Endothelial cell (in vitro differentiated cells): ENCODE measurements around the gene TMEM179B. TPM values are rescaled to one million over a fixed set of nuclear protein-coding genes. Genes with fewer than 3 reads are reported as not detected.
A peak's percentile ranks its signal among the peaks of the same experiment; 100 is the strongest.

ENCODE experiments used
- DNase-seq: peaks from one replicate; pipeline ENCODE4 v3.0.0; 2021; ENCODE audit warnings: low spot score
- H3K27ac Mint-ChIP-seq: one replicate; pipeline ENCODE4 v1.8.0; 2021; ENCODE audit warnings: mixed read lengths, inconsistent platforms; ENCODE audit not compliant: unreplicated experiment
- H3K27me3 Mint-ChIP-seq: one replicate; pipeline ENCODE4 v1.8.0; 2021; ENCODE audit warnings: mild to moderate bottlenecking, moderate library complexity, mixed read lengths, inconsistent platforms; ENCODE audit not compliant: unreplicated experiment
- H3K36me3 Mint-ChIP-seq: one replicate; pipeline ENCODE4 v1.8.0; 2021; ENCODE audit warnings: mild to moderate bottlenecking, low read depth, mixed read lengths, inconsistent platforms; ENCODE audit not compliant: unreplicated experiment
- H3K4me1 Mint-ChIP-seq: one replicate; pipeline ENCODE4 v1.8.0; 2021; ENCODE audit warnings: mild to moderate bottlenecking, mixed read lengths, inconsistent platforms; ENCODE audit not compliant: unreplicated experiment
- H3K4me3 Mint-ChIP-seq: one replicate; pipeline ENCODE4 v1.8.0; 2021; ENCODE audit warnings: mild to moderate bottlenecking, mixed read lengths, inconsistent platforms; ENCODE audit not compliant: unreplicated experiment
- H3K9me3 Mint-ChIP-seq: one replicate; pipeline ENCODE4 v1.8.0; 2021; ENCODE audit warnings: mixed read lengths, inconsistent platforms; ENCODE audit not compliant: unreplicated experiment
- microRNA-seq: library from miRNA; unstranded; fragments of <30 nt; microRNA quantifications from one replicate; pipeline ENCODE4, GENCODE V29; 2020; ENCODE audit not compliant: unreplicated experiment
- total RNA-seq: library from RNA; stranded (reverse); fragmentation: NEBNext Ultra II Directional; extraction: Animal tissue kit (Norgen Biotek cat#: 25700); gene quantifications from one replicate; pipeline ENCODE4 v1.2.1, GENCODE V29; 2021; ENCODE audit not compliant: unreplicated experiment
- TF ChIP-seq, protein P1 (sequence below): fragments of 200-600 bp; sonication (generic); IDR thresholded peaks from one replicate; pipeline ENCODE4 v1.5.0; 2021; ENCODE audit warnings: antibody characterized with exemption; ENCODE audit not compliant: unreplicated experiment

The TMEM179B gene
- total RNA-seq, 1 donor from 2014 or later: 26.7 TPM

DNA sequence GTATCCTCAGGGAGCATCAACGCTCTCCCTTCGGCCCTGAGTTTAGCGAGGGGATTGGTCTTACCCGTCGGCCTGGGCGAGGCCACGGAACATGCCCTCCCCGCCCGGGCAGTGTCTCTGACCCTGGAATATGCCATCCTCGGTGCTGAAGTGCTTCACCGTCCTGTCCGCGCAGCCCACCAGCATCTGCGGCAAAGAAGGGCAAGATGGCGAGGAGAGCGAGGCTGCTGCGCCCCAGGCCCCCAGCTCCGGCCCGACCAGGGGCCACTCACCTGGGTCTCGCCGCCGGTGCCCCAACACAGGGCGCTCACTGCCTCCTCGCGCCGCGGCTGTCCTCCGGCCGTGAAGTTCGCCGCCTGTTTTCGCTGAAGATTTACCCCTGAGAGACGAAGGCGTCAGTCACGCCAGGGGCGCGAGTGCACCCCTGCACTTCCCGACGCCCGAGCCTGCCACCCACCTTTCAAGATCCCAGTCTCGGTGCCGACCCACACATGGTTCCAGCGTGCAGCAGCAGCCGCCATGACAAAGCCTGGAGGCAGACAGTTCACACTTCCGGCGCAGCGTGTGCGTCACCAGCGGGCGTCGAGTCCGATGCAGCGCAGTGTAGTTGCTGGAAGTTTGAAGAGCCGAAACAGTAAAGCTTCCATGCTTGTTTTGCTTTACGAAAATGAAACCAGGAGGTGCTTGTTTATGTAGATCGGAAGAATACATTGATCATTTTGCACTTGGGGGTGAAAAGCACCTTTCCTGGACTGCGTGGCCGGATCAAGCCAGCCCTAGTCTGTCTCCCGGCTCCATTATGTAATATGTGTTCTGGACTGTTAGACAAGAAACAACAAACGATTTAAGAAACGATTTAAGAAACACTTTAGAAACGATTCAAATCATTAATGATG is 52.1 kb downstream of the TMEM179B start, which contains the start of gene WDR74:
Gene WDR74, minus strand, starts transcription at position 541 of the 896 bp plus-strand sequence. Its CDS starts 20 bp downstream, at position 521.
- TF ChIP-seq, protein P1, sequence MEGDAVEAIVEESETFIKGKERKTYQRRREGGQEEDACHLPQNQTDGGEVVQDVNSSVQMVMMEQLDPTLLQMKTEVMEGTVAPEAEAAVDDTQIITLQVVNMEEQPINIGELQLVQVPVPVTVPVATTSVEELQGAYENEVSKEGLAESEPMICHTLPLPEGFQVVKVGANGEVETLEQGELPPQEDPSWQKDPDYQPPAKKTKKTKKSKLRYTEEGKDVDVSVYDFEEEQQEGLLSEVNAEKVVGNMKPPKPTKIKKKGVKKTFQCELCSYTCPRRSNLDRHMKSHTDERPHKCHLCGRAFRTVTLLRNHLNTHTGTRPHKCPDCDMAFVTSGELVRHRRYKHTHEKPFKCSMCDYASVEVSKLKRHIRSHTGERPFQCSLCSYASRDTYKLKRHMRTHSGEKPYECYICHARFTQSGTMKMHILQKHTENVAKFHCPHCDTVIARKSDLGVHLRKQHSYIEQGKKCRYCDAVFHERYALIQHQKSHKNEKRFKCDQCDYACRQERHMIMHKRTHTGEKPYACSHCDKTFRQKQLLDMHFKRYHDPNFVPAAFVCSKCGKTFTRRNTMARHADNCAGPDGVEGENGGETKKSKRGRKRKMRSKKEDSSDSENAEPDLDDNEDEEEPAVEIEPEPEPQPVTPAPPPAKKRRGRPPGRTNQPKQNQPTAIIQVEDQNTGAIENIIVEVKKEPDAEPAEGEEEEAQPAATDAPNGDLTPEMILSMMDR: no peak
- Mint-ChIP-seq H3K4me3 (peak within 1 kb of the TSS; percentile 100), H3K36me3 (peaks cover 21% of the 10 kb centered on the region), H3K27me3 (peaks cover 15% of the 10 kb centered on the region), H3K9me3 (no peaks in the 10 kb centered on the region), H3K27ac (no peak within 1 kb of the TSS), H3K4me1 (peaks cover 10% of the 10 kb centered on the region)
- DNase-seq: peak; percentile 83

Small RNA genes within 50 kb of the gene (microRNA-seq; reads per million reads assigned to microRNA genes)
- gene MIR6514 (1.7 reads per million, percentile 25 among the genes with 10 or more reads in this experiment), gene MIR6748 (0.21 reads per million)

Other genes with a start within 250 kb of the TMEM179B start
- 136 TPM for gene AHNAK, start 240.6 kb upstream of the TMEM179B start, total RNA-seq
- gene EEF1G, start 213.5 kb upstream of the TMEM179B start, total RNA-seq: 1,951 TPM
- gene TUT1, start 195.9 kb upstream of the TMEM179B start, total RNA-seq: 21.2 TPM
- 157 TPM for gene MTA2, start 185.5 kb upstream of the TMEM179B start, total RNA-seq
- gene EML3, start 174.6 kb upstream of the TMEM179B start, total RNA-seq: 98.6 TPM
- 2.1 TPM for gene ROM1, start 174.1 kb upstream of the TMEM179B start, total RNA-seq
- gene B3GAT3, start 165.4 kb upstream of the TMEM179B start, total RNA-seq: 32.8 TPM
- 383 TPM for gene GANAB, start 140.8 kb upstream of the TMEM179B start, total RNA-seq
- gene INTS5, start 134.1 kb upstream of the TMEM179B start, total RNA-seq: 24.8 TPM
- 60.1 TPM for gene C11orf98, start 122.2 kb upstream of the TMEM179B start, total RNA-seq
- 8.7 TPM for gene CSKMT, start 122.1 kb upstream of the TMEM179B start, total RNA-seq
- gene UQCC3, start 115.7 kb upstream of the TMEM179B start, total RNA-seq: 4.7 TPM
- 11.2 TPM for gene LBHD1, start 115.1 kb upstream of the TMEM179B start, total RNA-seq
- 137 TPM for gene UBXN1, start 108.3 kb upstream of the TMEM179B start, total RNA-seq
- gene LRRN4CL, start 97.9 kb upstream of the TMEM179B start, total RNA-seq: 0.44 TPM
- gene BSCL2, start 80.0 kb upstream of the TMEM179B start, total RNA-seq: 53.6 TPM
- gene GNG3, start 79.7 kb upstream of the TMEM179B start, total RNA-seq: 1.1 TPM
- gene HNRNPUL2, start 59.9 kb upstream of the TMEM179B start, total RNA-seq: 43.6 TPM
- gene TTC9C, start 58.9 kb upstream of the TMEM179B start, total RNA-seq: 38.1 TPM
- 12.7 TPM for gene ZBTB3, start 33.2 kb upstream of the TMEM179B start, total RNA-seq
- gene POLR2G, start 25.8 kb upstream of the TMEM179B start, total RNA-seq: 93.6 TPM
- 31.0 TPM for gene TAF6L, start 16.0 kb upstream of the TMEM179B start, total RNA-seq
- gene TMEM223, start 4.6 kb downstream of the TMEM179B start, total RNA-seq: 13.9 TPM
- 50.8 TPM for gene NXF1, start 18.0 kb downstream of the TMEM179B start, total RNA-seq
- gene STX5, start 44.6 kb downstream of the TMEM179B start, total RNA-seq: 37.9 TPM
- gene TEX54, start 45.4 kb downstream of the TMEM179B start, total RNA-seq: not detected
- 42.2 TPM for gene WDR74, start 52.2 kb downstream of the TMEM179B start, total RNA-seq
- gene SLC3A2, start 93.5 kb downstream of the TMEM179B start, total RNA-seq: 147 TPM
- gene CHRM1, start 134.0 kb downstream of the TMEM179B start, total RNA-seq: not detected
- not detected for gene SLC22A6, start 197.6 kb downstream of the TMEM179B start, total RNA-seq
- not detected for gene SLC22A8, start 228.4 kb downstream of the TMEM179B start, total RNA-seq